ENCODE data around the gene ZNF45.

- TF ChIP-seq CTCF (IDR thresholded peaks at IDR 0.05; ENCODE audit: extremely low read depth in 1 of 2, insufficient read depth in 1 of 2, low read depth in 1 of 2, low read length in 2 of 2): no peak
- TF ChIP-seq EZH2 (IDR thresholded peaks at IDR 0.05; ENCODE audit: borderline replicate concordance, low read depth, low read length, severe bottlenecking): no peak
- no peak for TF ChIP-seq POLR2A (IDR thresholded peaks at IDR 0.05; ENCODE audit: low read depth, low read length)
- no peak for TF ChIP-seq POLR2AphosphoS5 (IDR thresholded peaks at IDR 0.05; ENCODE audit: insufficient read depth, low read depth, low read length)
- no peak for TF ChIP-seq GATA2 (IDR thresholded peaks at IDR 0.05; ENCODE audit: insufficient read depth, insufficient read length, low read depth, low read length)
Observed at GRCh38 chr19:43906774-43907173, 28.3 kb downstream of the ZNF45 start.
